ENCODE results near the gene CAMTA1.

Gene CAMTA1

DNA sequence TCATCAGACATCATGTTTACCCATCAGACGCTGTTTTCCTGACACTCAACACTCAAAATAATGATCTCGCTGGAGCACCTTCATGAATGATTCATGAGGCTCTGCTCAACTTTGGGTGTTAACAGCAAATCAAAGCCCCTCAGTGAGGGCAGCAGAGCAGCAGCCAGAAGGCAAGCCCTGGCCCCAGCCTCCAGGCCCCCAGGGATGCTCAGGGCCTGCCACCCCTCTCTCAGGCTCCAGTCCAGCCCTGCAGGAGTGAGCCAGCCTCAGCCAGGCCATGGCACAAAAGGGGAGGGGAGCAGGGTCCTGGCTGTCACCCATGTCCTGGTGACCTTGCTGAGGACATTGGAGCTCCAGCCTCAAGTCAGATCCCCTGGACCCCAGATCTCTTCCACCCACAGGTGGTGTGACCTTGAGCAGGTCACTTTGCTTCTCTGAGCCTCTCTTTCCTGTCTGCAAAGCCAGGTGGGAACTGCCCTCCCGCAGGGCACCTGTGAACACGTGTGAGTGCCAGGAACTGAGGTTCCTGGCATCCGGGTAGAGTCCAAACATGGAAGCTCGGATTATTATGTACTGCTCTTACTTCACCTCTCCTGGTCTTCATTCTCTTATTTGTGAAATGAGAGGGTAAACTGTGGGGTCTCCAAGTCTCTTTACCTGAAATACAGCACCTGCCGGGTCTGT is 824.2 kb downstream of the CAMTA1 start:
- no peaks in the 10 kb centered on the region for H3K4me1 Mint-ChIP-seq
- ATAC-seq (no peak), DNase-seq (ENCODE audit: low spot score in 2 of 2) (no peak)
- no peak overlapping the region for H3K4me3 Mint-ChIP-seq
- no peaks in the 10 kb centered on the region for H3K36me3 Mint-ChIP-seq
- H3K9me3 Mint-ChIP-seq, result no peaks in the 10 kb centered on the region
- no peak overlapping the region for H3K27ac Mint-ChIP-seq

DNA sequence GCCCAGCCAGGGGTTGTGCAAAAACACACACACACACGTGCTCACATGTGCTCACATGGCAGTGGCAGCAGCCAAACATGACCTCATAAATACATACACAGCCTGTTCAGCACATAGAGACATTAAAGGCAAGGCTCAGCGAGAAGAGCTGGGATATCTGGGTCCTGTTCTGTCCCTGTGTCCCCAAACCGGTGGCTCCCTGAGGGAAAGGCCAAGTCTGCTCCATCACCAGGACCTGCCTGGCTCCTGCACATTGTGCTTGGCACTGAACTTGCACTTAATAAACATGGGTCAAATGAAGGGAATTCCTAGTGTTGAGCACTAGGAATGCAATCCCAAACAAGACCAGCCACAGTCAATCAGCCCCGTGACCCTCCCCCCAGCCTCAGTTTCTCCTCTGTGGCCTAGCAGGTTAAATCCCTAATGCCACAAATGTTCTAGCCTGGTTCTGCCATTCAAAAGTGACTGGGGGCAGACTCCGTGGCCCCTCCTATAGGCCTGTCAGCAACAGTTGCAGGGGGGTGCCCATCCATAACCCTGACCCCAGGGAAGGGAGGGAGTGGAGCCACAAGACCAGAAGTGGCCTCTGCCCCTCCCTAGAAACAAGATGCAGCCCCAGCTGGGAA is 825.0 kb downstream of the CAMTA1 start:
- H3K9me3 Mint-ChIP-seq, result no peaks in the 10 kb centered on the region
- no peaks in the 10 kb centered on the region for H3K36me3 Mint-ChIP-seq
- no peak overlapping the region for H3K27ac Mint-ChIP-seq
- no peaks in the 10 kb centered on the region for H3K4me1 Mint-ChIP-seq
- ATAC-seq, result no peak
- no peak overlapping the region for H3K4me3 Mint-ChIP-seq
- DNase-seq (ENCODE audit: low spot score in 2 of 2), result no peak

DNA sequence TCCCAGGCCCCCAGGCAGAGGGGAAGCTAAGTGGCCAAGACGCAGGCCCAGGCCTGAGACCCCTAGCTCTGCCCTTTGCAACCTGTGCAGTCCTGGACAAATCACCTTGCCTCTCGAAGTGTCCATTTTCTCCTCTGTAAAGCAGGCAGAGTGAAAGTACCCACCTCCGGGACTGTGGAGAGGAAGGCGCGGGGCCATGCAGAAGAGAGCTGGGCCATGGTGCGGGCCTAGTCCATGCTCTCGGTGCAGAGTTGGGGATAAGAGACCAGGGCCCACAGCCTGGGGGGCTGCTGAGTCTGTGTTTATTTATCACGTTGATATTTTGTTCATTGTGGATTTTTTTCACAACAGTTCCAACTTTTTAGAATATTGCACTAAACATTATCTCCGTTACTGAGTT is 825.7 kb downstream of the CAMTA1 start:
- no peak overlapping the region for H3K27ac Mint-ChIP-seq
- DNase-seq (ENCODE audit: low spot score in 2 of 2) (no peak), ATAC-seq (no peak)
- no peaks in the 10 kb centered on the region for H3K36me3 Mint-ChIP-seq
- no peaks in the 10 kb centered on the region for H3K9me3 Mint-ChIP-seq
- H3K4me1 Mint-ChIP-seq, result no peaks in the 10 kb centered on the region
- no peak overlapping the region for H3K4me3 Mint-ChIP-seq

DNA sequence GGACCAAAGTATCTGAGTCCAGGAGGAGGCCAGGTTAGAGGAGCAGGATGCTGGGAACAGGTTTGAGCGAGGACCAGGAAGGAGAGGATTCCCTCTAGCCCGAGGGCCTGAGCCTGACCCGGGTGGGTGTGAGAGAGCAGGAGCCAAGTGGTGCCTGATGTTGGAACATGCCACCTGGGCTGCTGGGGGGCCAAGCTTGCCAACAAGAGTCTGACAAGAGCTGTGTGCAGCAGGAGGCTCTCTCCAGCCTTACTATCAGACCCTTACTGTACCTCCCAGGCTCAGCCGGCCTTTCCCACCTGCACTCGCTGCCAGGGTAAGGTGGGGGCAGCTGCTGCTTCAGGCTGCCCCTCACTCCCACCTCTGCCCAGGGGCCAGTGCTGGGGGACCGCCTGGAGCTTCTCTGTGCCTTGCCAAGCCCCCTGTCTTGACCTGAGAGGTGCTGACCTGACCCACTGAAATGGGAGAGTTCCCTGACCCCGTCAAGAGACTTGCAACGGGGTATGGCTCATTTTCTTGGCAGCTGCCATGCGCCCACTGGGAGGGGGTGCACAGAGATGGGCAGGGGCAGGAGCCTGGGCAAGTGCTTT is 826.3 kb downstream of the CAMTA1 start:
- Mint-ChIP-seq H3K36me3 (no peaks in the 10 kb centered on the region), H3K4me1 (peaks cover 3% of the 10 kb centered on the region), H3K9me3 (no peaks in the 10 kb centered on the region), H3K4me3 (no peak overlapping the region), H3K27ac (no peak overlapping the region)
- DNase-seq (ENCODE audit: low spot score in 2 of 2) (no peak), ATAC-seq (no peak)

DNA sequence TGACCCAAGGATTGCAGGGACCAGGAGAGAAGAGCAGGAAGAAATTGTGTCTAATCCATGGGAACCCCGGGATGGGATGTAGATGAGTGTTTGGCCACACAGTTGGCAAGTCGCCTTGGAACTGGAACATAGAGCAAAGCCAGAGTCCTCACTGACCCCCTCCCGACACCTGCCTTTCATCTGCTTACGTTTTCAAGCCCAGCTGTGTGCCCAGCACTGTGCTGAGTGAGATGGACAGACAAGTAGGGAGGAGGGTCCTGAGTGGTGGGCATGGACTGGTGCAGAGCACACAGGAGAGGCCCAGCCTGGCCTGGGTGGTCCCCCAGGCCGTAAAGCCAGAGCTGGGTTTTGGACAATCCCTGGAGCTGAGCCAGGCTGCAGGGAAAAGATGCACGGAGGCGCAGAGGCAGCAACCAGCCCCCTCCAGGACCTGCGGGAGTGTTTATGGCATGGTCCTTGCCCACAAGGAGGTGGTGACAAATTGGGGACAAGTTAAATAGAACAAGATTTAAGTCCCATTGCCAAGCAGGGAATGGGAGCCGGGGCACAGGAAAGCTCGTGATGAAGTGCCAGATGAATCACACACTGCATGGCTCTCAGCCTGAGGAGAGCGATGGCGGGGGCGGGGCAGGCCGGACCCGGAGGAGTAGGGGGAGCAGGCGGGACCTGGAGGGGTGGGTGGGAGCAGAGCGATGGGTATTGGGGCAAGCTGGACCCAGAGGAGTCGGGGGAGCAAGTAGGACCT is 828.0 kb downstream of the CAMTA1 start:
- no peak for DNase-seq (ENCODE audit: low spot score in 2 of 2)
- H3K4me1 Mint-ChIP-seq, result peaks cover 5% of the 10 kb centered on the region
- H3K27ac Mint-ChIP-seq, result no peak overlapping the region
- no peaks in the 10 kb centered on the region for H3K9me3 Mint-ChIP-seq
- ATAC-seq, result no peak
- H3K4me3 Mint-ChIP-seq, result no peak overlapping the region
- no peaks in the 10 kb centered on the region for H3K36me3 Mint-ChIP-seq

DNA sequence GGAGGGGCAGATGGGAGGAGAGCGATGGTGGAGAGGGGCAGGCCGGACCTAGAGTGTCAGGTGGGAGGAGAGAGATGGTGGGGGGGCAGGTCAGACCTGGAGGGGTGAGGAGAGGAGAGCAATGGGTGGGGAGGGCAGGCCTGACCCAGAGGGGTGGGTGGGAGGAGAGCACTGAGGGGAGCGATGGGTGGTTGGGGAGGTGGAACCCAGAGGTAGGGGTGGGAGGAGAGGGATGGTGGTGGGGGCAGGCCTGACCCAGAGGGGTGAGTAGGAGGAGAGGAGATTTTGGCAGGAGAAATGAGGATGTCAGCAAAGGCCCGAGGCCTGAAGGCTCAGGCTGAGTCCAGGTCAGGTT is 828.6 kb downstream of the CAMTA1 start:
- H3K4me3 Mint-ChIP-seq, result no peak overlapping the region
- no peaks in the 10 kb centered on the region for H3K9me3 Mint-ChIP-seq
- H3K27ac Mint-ChIP-seq, result no peak overlapping the region
- no peaks in the 10 kb centered on the region for H3K36me3 Mint-ChIP-seq
- ATAC-seq, result no peak
- H3K4me1 Mint-ChIP-seq, result peaks cover 5% of the 10 kb centered on the region
- no peak for DNase-seq (ENCODE audit: low spot score in 2 of 2)

DNA sequence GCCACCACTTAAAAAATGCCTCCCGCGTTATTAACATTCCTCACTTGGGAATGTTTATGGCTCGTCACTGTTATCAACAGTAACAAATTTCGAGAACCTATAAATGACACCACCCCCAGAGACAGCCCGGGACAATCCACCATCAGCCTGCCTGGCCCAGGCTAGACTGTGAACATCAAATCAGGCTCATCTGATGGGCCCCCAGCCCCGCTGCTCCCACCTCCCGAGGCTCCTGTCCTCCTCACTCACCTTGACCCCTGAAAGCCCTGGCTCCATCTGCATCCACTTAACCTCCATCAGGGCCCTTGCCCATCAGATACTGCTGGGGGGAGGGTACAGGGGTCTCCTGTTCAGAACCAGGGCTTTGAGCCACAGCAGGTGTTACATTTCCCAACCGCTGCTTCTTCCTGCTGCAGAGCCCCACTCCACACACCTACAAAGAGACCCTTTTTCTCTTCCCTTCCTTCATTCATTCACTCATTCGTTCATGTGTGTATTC is 829.4 kb downstream of the CAMTA1 start:
- H3K4me3 Mint-ChIP-seq, result no peak overlapping the region
- H3K9me3 Mint-ChIP-seq, result no peaks in the 10 kb centered on the region
- H3K4me1 Mint-ChIP-seq, result peaks cover 5% of the 10 kb centered on the region
- H3K36me3 Mint-ChIP-seq, result no peaks in the 10 kb centered on the region
- ATAC-seq, result no peak
- H3K27ac Mint-ChIP-seq, result no peak overlapping the region
- DNase-seq (ENCODE audit: low spot score in 2 of 2), result no peak

DNA sequence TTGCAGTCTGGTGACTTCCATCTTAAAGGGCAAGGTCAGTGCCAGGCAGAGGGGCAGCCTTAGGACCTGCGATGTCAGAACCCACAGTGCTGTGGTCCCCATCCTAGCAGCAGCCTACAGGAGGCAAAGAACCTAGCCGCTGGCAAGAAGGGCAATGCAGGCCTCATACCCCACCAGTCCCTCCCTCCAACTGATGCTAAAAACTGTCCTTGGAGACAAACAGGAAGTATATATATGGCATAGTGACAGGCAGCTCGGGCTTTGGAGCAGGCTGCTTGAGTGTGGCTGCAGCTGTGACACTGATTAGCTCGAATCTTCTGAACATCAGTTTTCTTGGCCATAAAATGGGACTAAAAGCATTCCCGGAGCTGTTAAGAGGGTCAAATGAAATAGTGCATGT is 829.9 kb downstream of the CAMTA1 start:
- no peaks in the 10 kb centered on the region for H3K9me3 Mint-ChIP-seq

DNA sequence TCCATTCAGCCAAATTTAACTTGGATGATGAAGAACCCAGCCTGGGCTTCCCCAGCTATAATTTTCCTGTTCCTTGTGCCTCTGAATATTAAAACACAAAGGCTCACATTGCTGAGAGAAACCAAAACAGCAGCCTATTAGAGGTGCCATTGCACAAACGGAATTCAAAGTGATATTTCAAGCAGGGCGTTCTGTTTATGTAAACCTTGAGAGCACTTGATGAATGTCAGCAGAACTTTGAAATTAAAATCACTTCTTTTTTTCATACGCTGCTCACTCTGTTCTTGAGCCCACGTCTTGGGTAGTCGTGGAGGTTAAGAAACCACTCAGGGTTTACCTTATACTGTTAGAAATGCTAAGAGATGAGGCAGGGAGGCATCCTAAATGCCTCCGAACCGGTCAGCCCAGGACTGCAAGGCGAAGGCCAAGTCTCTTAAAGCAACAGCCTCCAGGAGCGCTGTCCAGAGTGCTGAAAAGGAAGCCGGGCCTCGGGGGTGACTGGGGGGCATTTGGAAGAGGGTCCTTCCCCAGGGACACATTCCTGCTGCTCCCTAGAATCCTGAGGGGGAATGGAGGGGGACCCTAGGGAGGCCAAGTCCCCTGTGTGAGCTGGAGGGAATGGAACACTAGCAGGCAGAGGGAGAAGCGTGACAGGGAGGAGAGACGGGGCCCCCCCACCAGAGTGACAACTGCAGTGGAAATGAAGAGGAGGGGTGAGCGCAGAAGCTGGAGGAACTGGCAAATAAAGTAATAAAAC is 831.0 kb downstream of the CAMTA1 start:
- no peaks in the 10 kb centered on the region for H3K9me3 Mint-ChIP-seq
- H3K36me3 Mint-ChIP-seq, result no peaks in the 10 kb centered on the region
- no peak overlapping the region for H3K27ac Mint-ChIP-seq
- H3K4me3 Mint-ChIP-seq, result no peak overlapping the region
- DNase-seq (ENCODE audit: low spot score in 2 of 2) (no peak), ATAC-seq (no peak)
- peaks cover 5% of the 10 kb centered on the region for H3K4me1 Mint-ChIP-seq

More for the DNA sequence above, 829.9 kb downstream of the CAMTA1 start:
- Mint-ChIP-seq H3K4me3 (no peak overlapping the region), H3K4me1 (peaks cover 5% of the 10 kb centered on the region), H3K36me3 (no peaks in the 10 kb centered on the region), H3K27ac (no peak overlapping the region)
- DNase-seq (ENCODE audit: low spot score in 2 of 2), result no peak
- no peak for ATAC-seq

DNA sequence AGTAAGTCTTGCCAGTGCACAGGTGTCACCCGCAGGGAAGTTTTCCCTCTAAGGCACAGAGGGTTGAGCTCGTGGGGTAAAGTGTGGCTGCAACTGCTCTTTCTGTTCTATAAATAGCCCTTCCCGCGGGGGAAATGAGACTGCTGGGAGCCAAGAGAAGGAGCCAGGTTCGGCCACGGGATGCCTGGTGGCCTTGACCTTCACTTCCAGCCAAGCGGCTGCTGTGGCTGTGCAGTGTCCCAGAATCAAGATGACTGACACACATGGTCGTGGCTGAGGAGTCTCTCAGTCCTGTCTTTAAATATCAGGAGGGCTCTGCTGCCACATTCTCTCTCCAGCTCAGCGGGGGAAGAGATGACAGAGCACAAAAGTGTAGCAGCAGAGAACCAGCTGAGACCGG is 831.7 kb downstream of the CAMTA1 start:
- no peak for ATAC-seq
- peaks cover 5% of the 10 kb centered on the region for H3K4me1 Mint-ChIP-seq
- no peak overlapping the region for H3K27ac Mint-ChIP-seq
- H3K4me3 Mint-ChIP-seq, result no peak overlapping the region
- no peaks in the 10 kb centered on the region for H3K36me3 Mint-ChIP-seq
- no peaks in the 10 kb centered on the region for H3K9me3 Mint-ChIP-seq
- no peak for DNase-seq (ENCODE audit: low spot score in 2 of 2)

DNA sequence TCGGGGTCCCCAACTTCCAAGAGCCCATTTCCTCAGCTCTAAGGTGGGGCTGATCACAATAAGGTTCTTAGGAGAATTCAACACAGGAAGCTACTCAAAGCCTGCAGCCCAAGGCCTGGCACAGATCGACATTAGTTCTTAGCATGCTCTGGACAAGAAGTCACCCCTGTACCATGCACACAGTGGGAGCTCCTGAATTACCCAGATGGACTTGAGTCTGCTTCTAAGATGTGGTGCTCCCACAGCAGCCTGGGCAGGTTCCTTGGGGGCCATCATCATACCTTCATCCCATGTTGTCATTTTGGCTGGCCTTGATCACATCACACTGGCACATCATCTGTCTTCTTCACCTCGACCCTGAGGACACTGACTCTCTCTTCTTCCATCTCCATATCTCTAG is 832.6 kb downstream of the CAMTA1 start:
- DNase-seq (ENCODE audit: low spot score in 2 of 2), result no peak
- H3K4me1 Mint-ChIP-seq, result peaks cover 5% of the 10 kb centered on the region
- ATAC-seq, result no peak
- H3K4me3 Mint-ChIP-seq, result no peak overlapping the region
- no peaks in the 10 kb centered on the region for H3K9me3 Mint-ChIP-seq
- H3K27ac Mint-ChIP-seq, result no peak overlapping the region
- no peaks in the 10 kb centered on the region for H3K36me3 Mint-ChIP-seq

DNA sequence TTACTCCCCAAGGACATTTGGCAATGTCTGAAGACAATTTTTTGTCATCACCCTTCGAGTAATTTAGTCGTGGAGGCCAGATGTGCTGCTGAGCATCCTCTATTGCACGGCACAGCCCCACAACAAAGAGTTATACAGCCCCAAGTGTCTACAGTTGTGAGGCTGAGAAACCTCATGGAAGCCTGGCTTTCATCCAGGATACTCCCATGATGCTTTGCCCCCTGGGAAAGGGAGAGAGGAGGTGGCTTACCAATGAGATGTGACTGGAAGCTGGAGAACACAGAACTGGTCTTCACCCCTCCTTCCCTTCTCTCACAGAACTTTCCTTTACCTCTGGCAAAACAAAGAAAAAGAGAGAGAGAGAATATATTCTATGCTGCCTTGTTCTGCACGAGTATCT is 834.9 kb downstream of the CAMTA1 start:
- Mint-ChIP-seq H3K27ac (no peak overlapping the region), H3K36me3 (no peaks in the 10 kb centered on the region), H3K4me3 (no peak overlapping the region), H3K4me1 (peaks cover 5% of the 10 kb centered on the region), H3K9me3 (no peaks in the 10 kb centered on the region)
- ATAC-seq (no peak), DNase-seq (ENCODE audit: low spot score in 2 of 2) (no peak)

DNA sequence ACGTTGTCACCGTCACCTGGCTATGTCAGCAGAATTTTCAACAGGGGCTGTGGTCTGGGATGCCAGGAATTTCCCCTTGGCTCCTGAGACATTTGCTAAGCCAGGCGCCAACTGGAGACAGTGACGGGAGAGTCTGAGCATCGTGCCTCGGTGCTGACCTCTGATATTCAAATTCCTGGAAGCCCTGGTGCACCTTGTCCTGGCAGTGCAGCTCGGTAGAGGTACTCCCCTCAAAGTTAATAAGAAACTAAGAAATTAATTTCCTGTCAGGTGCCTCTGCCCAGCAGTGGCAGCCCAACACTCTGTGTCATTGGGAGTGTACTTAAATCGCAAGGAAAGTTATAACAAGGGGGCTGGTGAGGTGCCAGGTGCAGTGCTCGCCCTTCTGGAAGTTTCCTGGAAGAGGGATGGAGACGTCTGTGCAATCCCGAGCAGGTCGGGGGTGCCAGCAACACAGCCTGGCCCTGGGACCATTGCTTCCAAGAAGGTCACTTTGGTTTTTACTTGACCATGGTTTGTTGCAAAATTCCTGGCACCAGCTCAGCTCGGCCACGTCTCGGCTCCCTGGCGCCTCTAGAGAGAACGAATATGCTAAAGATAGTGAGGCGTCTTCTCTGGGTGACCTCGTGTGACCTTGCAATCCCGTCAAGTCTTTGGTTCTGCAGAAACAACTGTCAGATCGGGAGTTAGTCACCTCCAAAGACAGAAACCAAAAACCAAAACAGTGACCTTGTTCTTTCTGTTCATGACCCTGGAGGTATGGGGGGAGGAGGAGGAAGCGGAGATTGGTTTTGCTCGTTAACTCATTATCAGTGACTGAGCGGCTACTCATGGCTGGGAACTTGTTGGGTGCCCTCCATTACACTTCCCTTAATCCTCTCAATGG is 836.3 kb downstream of the CAMTA1 start:
- Mint-ChIP-seq H3K4me3 (no peak overlapping the region), H3K36me3 (no peaks in the 10 kb centered on the region), H3K9me3 (no peaks in the 10 kb centered on the region), H3K27ac (no peak overlapping the region), H3K4me1 (peaks cover 1% of the 10 kb centered on the region)
- ATAC-seq (no peak), DNase-seq (ENCODE audit: low spot score in 2 of 2) (no peak)

DNA sequence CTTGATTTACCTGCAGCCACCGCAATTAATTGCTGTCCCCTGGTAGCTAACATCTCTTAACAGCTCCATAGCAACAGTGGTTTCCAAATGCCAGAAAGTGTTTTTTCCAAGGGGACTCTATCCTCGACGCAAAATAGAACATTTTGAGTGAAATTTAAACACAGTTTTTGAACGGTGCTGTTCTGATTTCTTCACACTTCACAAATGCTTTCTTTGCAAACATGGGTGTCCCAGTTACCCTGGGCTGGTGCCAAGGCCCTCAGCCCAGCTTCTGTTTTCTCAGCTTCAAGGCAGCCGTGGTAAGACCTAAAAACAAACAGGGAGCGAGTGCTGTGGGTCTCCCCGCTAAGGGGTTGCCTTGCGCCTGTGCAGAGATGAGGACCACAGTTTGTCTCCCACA is 838.6 kb downstream of the CAMTA1 start:
- no peaks in the 10 kb centered on the region for H3K4me1 Mint-ChIP-seq
- H3K36me3 Mint-ChIP-seq, result no peaks in the 10 kb centered on the region
- no peak overlapping the region for H3K4me3 Mint-ChIP-seq
- DNase-seq (ENCODE audit: low spot score in 2 of 2), result no peak
- no peaks in the 10 kb centered on the region for H3K9me3 Mint-ChIP-seq
- H3K27ac Mint-ChIP-seq, result no peak overlapping the region
- ATAC-seq, result no peak
